GM13976 (cell line): ENCODE measurements around the gene NR2F2.

Experiments
- DNase-seq: peaks from one replicate; pipeline ENCODE4 v3.0.0; 2012; ENCODE audit warnings: low spot score
- CTCF ChIP-seq: IDR thresholded peaks from 2 replicates; pipeline ENCODE4 v1.5.1; 2012; ENCODE audit warnings: borderline replicate concordance, mild to moderate bottlenecking; ENCODE audit not compliant: insufficient read depth; ENCODE audit errors: extremely low read depth, missing control alignments, control extremely low read depth
- in situ Hi-C: fragments of 300-500 bp; cut with MboI; formaldehyde crosslinking; loops from one replicate; pipeline ENCODE4 v1.12.0; 2022; ENCODE audit warnings: low sequenced_read_pairs, mixed read lengths, inconsistent platforms; ENCODE audit not compliant: unreplicated experiment

NR2F2 gene

GRCh38 chr15:96358821-96359615, 28.5 kb downstream of the NR2F2 start:
- in situ Hi-C loops: loop anchor here (25.0 kb wide), 1 partner anchor 878 kb away; no protein-coding TSS in a partner anchor
- no peak for TF ChIP-seq CTCF
- DNase-seq: no peak

- TF ChIP-seq CTCF: no peak
- peak; percentile 33 for DNase-seq
- in situ Hi-C loops: loop anchor here (25.0 kb wide), 1 partner anchor 877 kb away; no protein-coding TSS in a partner anchor
Observed at GRCh38 chr15:96359616-96360521, 29.4 kb downstream of the NR2F2 start.

GRCh38 chr15:96360581-96361308, 30.2 kb downstream of the NR2F2 start:
- in situ Hi-C loops: loop anchor here (25.0 kb wide), 1 partner anchor 877 kb away; no protein-coding TSS in a partner anchor
- DNase-seq: peak; percentile 27
- no peak for TF ChIP-seq CTCF

- in situ Hi-C loops: loop anchor here (25.0 kb wide), 1 partner anchor 876 kb away; no protein-coding TSS in a partner anchor
- peak; percentile 32 for DNase-seq
- TF ChIP-seq CTCF: no peak
Observed at GRCh38 chr15:96361309-96362010, 31.0 kb downstream of the NR2F2 start.

- TF ChIP-seq CTCF: no peak
- DNase-seq: peak; percentile 19
- in situ Hi-C loops: loop anchor here (25.0 kb wide), 1 partner anchor 875 kb away; no protein-coding TSS in a partner anchor
Observed at GRCh38 chr15:96362011-96362754, 31.7 kb downstream of the NR2F2 start.
